ENCODE results near the gene GLRB. TPM values are rescaled to one million over a fixed set of nuclear protein-coding genes. Genes with fewer than 3 reads are reported as not detected.

The GLRB gene
- polyA plus RNA-seq, 2 of the 4 experiments (the other 2 are of a cell fraction): 1.8 to 3.1 TPM

- FAIRE-seq (no peak), ATAC-seq (no peak), DNase-seq (ENCODE audit: low read depth in 1 of 2, low spot score in 1 of 2) (no peak)
- H3K4me3 ChIP-seq: no peak overlapping the region
- H3K4me1 ChIP-seq: no peaks in the 10 kb centered on the region
- H3K4me2 ChIP-seq: no peak overlapping the region
- WGBS (ENCODE audit: missing lambda C conversion rate): 88% methylated on average over 10 of the region's 11 CpGs
- TF ChIP-seq HOXB13 (CRISPR knock-in tag; IDR thresholded peaks at IDR 0.05; ENCODE audit: low read depth) (no peak), EP300 (IDR thresholded peaks at IDR 0.05) (no peak), HMGXB4 (CRISPR knock-in tag; IDR thresholded peaks at IDR 0.05; ENCODE audit: borderline replicate concordance) (no peak), E2F6 (IDR thresholded peaks at IDR 0.05; ENCODE audit: borderline replicate concordance, low read depth) (no peak), BHLHE40 (IDR thresholded peaks at IDR 0.05; ENCODE audit: low read depth, low read length) (no peak), RAD21 (conservative IDR thresholded peaks at IDR 0.05 in 1 of 2, IDR thresholded peaks at IDR 0.05 in 1 of 2) (no peak), BCL3 (IDR thresholded peaks at IDR 0.05) (no peak), PHF8 (IDR thresholded peaks at IDR 0.05; ENCODE audit: borderline replicate concordance, low read depth) (no peak), KDM1A (IDR thresholded peaks at IDR 0.05; ENCODE audit: low read depth) (no peak), NR3C1 (IDR thresholded peaks at IDR 0.05) (no peak), CBX8 (IDR thresholded peaks at IDR 0.05) (no peak), MAZ (IDR thresholded peaks at IDR 0.05; ENCODE audit: borderline replicate concordance, low read depth, low read length) (no peak), MYC (IDR thresholded peaks at IDR 0.05; ENCODE audit: borderline replicate concordance, low read length) (no peak), HES2 (IDR thresholded peaks at IDR 0.05) (no peak), ELK1 (IDR thresholded peaks at IDR 0.05; ENCODE audit: low read depth, low read length) (no peak), NFE2L2 (conservative IDR thresholded peaks at IDR 0.05; ENCODE audit: low read length) (no peak), ZFP36 (IDR thresholded peaks at IDR 0.05; ENCODE audit: borderline replicate concordance, partially characterized antibody) (no peak), HEYL (CRISPR knock-in tag; IDR thresholded peaks at IDR 0.05) (no peak), JUN (IDR thresholded peaks at IDR 0.05) (no peak)
- no peak overlapping the region for H3K27ac ChIP-seq
- POLR2A ChIA-PET: no interaction called here
- CTCF ChIA-PET: interaction anchor here (1.7 kb wide), 1 partner anchor 84 kb away, joined by 4 read pairs; no protein-coding TSS in a partner anchor
- H3K9me3 ChIP-seq: no peaks in the 10 kb centered on the region
Observed at GRCh38 chr4:157052429-157053040, 23.4 kb upstream of the GLRB start.

GRCh38 chr4:157057218-157057617 is 18.7 kb upstream of the GLRB start:
- Histone ChIP-seq H3K4me1 (no peaks in the 10 kb centered on the region), H3K4me3 (no peak overlapping the region), H3K9me3 (no peaks in the 10 kb centered on the region), H3K4me2 (no peak overlapping the region), H3K27ac (no peak overlapping the region)
- ChIA-PET POLR2A (no interaction called here), CTCF (interaction anchor here (1.0 kb wide), 2 partner anchors 12 to 74 kb away, joined by 3 read pairs; no protein-coding TSS in a partner anchor)
- DNase-seq (ENCODE audit: low read depth in 1 of 2, low spot score in 1 of 2) (no peak), ATAC-seq (no peak), FAIRE-seq (no peak)
- 27% methylated on average over 1 of the region's 1 CpG for WGBS (ENCODE audit: missing lambda C conversion rate)
- TF ChIP-seq EHMT2 (IDR thresholded peaks at IDR 0.05; ENCODE audit: low read depth): no peak
- no peak for TF ChIP-seq ATOH8 (CRISPR knock-in tag; IDR thresholded peaks at IDR 0.05; ENCODE audit: low read depth)
- no peak for TF ChIP-seq CTCF (IDR thresholded peaks at IDR 0.05)
- no peak for TF ChIP-seq PBX3 (IDR thresholded peaks at IDR 0.05)
- no peak for TF ChIP-seq POLR2AphosphoS2 (conservative IDR thresholded peaks at IDR 0.05; ENCODE audit: low read length)
- TF ChIP-seq FOXS1 (CRISPR knock-in tag; IDR thresholded peaks at IDR 0.05): no peak
- no peak for TF ChIP-seq NPAS2 (CRISPR knock-in tag; IDR thresholded peaks at IDR 0.05; ENCODE audit: borderline replicate concordance)
- no peak for TF ChIP-seq ESRRA (IDR thresholded peaks at IDR 0.05; ENCODE audit: borderline replicate concordance, low read length)
- no peak for TF ChIP-seq NFE2L2 (conservative IDR thresholded peaks at IDR 0.05; ENCODE audit: low read length)
- no peak for TF ChIP-seq ZSCAN20 (CRISPR knock-in tag; IDR thresholded peaks at IDR 0.05)
- no peak for TF ChIP-seq GATA3 (IDR thresholded peaks at IDR 0.05; ENCODE audit: borderline replicate concordance)
